Measurements from ENCODE around the gene CWC22. TPM values are rescaled to one million over a fixed set of nuclear protein-coding genes. Genes with fewer than 3 reads are reported as not detected.
"Not testable (repeated sequence)": the region's sequence is repeated elsewhere in the genome, so short reads cannot be mapped to it uniquely, and the experiment has no call there.

Gene CWC22
- total RNA-seq, 1 experiment from 2014 or later = 28.4 TPM

- peaks cover 36% of the 10 kb centered on the region for H3K36me3 Mint-ChIP-seq
- POLR2A ChIA-PET = no interaction called here
- peaks cover 19% of the 10 kb centered on the region for H3K4me1 Mint-ChIP-seq
- DNase-seq (ENCODE audit: low spot score) = no peak
- no peak for ATAC-seq
- H3K4me3 Mint-ChIP-seq = no peak overlapping the region
- peak overlapping the region; percentile 85 for H3K27ac Mint-ChIP-seq
- H3K27me3 Mint-ChIP-seq (ENCODE audit: low read depth) = no peaks in the 10 kb centered on the region
- no peaks in the 10 kb centered on the region for H3K9me3 Mint-ChIP-seq
- CTCF ChIA-PET = no interaction called here
- TF ChIP-seq OVOL2 (CRISPR knock-in tag; IDR thresholded peaks at IDR 0.05; ENCODE audit: borderline replicate concordance) (no peak), NR3C1 (CRISPR knock-in tag; conservative IDR thresholded peaks at IDR 0.05; ENCODE audit: low read depth) (no peak), NFYB (CRISPR knock-in tag; conservative IDR thresholded peaks at IDR 0.05; ENCODE audit: low read depth) (no peak), ERG (CRISPR knock-in tag; IDR thresholded peaks at IDR 0.05) (no peak), CREB1 (CRISPR knock-in tag; IDR thresholded peaks at IDR 0.05) (no peak), ELF4 (CRISPR knock-in tag; IDR thresholded peaks at IDR 0.05; ENCODE audit: low read depth) (no peak), MLX (CRISPR knock-in tag; IDR thresholded peaks at IDR 0.05) (no peak), ATF2 (CRISPR knock-in tag; IDR thresholded peaks at IDR 0.05; ENCODE audit: borderline replicate concordance, low read depth) (no peak), E2F4 (CRISPR knock-in tag; IDR thresholded peaks at IDR 0.05; ENCODE audit: borderline replicate concordance, low read depth) (no peak), IRF2 (CRISPR knock-in tag; IDR thresholded peaks at IDR 0.05; ENCODE audit: borderline replicate concordance, low read depth) (no peak), JAZF1 (CRISPR knock-in tag; IDR thresholded peaks at IDR 0.05) (no peak), ZSCAN18 (CRISPR knock-in tag; IDR thresholded peaks at IDR 0.05) (no peak), TEAD1 (CRISPR knock-in tag; IDR thresholded peaks at IDR 0.05) (no peak), NFATC4 (CRISPR knock-in tag; IDR thresholded peaks at IDR 0.05) (no peak), EMX1 (CRISPR knock-in tag; IDR thresholded peaks at IDR 0.05) (no peak)
Observed at GRCh38 chr2:179965291-179966258, 41.5 kb downstream of the CWC22 start.

- ChIA-PET CTCF (no interaction called here), POLR2A (no interaction called here)
- ATAC-seq (no peak), DNase-seq (ENCODE audit: low spot score) (no peak)
- no peak overlapping the region for H3K4me3 Mint-ChIP-seq
- H3K36me3 Mint-ChIP-seq = peaks cover 24% of the 10 kb centered on the region
- TF ChIP-seq ZNF532 (CRISPR knock-in tag; IDR thresholded peaks at IDR 0.05; ENCODE audit: borderline replicate concordance) (no peak), ZNF138 (CRISPR knock-in tag; conservative IDR thresholded peaks at IDR 0.05) (no peak), SMAD4 (CRISPR knock-in tag; IDR thresholded peaks at IDR 0.05) (no peak)
- no peak overlapping the region for H3K27ac Mint-ChIP-seq
- H3K9me3 Mint-ChIP-seq = no peaks in the 10 kb centered on the region
- H3K4me1 Mint-ChIP-seq = peaks cover 19% of the 10 kb centered on the region
- H3K27me3 Mint-ChIP-seq (ENCODE audit: low read depth) = no peaks in the 10 kb centered on the region
Observed at GRCh38 chr2:179963626-179964025, 43.5 kb downstream of the CWC22 start.

- POLR2A ChIA-PET; H3K27me3 Mint-ChIP-seq (ENCODE audit: low read depth): not testable (repeated sequence)
- H3K36me3 Mint-ChIP-seq = peaks cover 18% of the 10 kb centered on the region
Observed at GRCh38 chr2:179958251-179958650, 48.8 kb downstream of the CWC22 start.

More at GRCh38 chr2:179958251-179958650, 48.8 kb downstream of the CWC22 start:
- H3K27ac Mint-ChIP-seq; H3K9me3 Mint-ChIP-seq; H3K4me1 Mint-ChIP-seq; DNase-seq (ENCODE audit: low spot score); ATAC-seq; H3K4me3 Mint-ChIP-seq; CTCF ChIA-PET: not testable (repeated sequence)

All from WTC11 (cell line).